ENCODE results near the gene NMNAT1. TPM values are rescaled to one million over a fixed set of nuclear protein-coding genes. Genes with fewer than 3 reads are reported as not detected.
A peak's percentile ranks its signal among the peaks of the same experiment; 100 is the strongest.
"Not testable (repeated sequence)": the region's sequence is repeated elsewhere in the genome, so short reads cannot be mapped to it uniquely, and the experiment has no call there.

Gene NMNAT1
- total RNA-seq, 1 experiment from 2014 or later = 19.0 TPM

DNA sequence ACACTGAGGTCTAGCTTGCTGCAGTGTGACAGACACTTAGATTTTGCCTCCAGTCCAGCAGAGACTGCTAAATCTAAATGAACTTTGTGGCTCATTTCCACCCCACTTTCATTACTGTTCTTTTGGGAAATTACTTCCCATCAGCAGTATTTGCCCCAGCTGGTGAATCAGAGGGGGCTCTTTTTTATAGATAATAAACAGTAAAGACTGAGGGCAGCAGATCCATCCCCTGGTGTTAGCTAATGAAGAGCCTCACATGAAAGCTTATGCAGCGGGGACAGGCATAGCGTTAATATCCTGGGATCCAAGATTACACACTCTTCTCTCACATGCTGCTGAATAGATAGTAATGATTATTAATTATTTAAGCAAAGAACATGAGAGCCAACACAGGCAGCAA lies 26.8 kb upstream of the NMNAT1 start:
- no peak for DNase-seq (ENCODE audit: low spot score)
- in situ Hi-C loops (cut with HindIII; ENCODE audit: low sequenced_read_pairs) = no loop called here

- in situ Hi-C loops (cut with HindIII; ENCODE audit: low sequenced_read_pairs) = not testable (repeated sequence)
Observed at GRCh38 chr1:9917495-9917894, 25.8 kb upstream of the NMNAT1 start.

DNA sequence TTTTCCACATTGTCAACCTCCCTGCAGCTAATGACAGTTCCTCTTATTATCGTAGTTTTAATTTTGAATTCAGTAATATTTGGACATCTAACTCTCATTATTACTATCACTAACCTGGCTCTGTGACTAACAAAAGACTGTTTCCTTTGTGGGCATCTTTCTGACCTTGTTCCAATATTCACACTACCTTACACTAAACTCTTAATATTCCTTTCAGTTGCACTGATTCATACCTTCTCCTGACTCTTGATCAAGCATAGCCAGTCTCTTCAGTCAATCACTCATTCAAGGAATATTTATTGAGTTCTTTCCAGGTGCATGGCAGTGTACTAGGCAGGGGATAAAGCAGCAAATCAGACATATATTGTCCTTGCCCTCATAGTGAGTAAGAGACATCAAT lies 25.4 kb upstream of the NMNAT1 start:
- in situ Hi-C loops (cut with HindIII; ENCODE audit: low sequenced_read_pairs) = no loop called here
- DNase-seq (ENCODE audit: low spot score) = no peak

More at GRCh38 chr1:9917495-9917894, 25.8 kb upstream of the NMNAT1 start:
- not testable (repeated sequence) for DNase-seq (ENCODE audit: low spot score)

GRCh38 chr1:9920606-9921005 lies 22.7 kb upstream of the NMNAT1 start:
- in situ Hi-C loops (cut with HindIII; ENCODE audit: low sequenced_read_pairs) = no loop called here
- no peak for DNase-seq (ENCODE audit: low spot score)

DNA sequence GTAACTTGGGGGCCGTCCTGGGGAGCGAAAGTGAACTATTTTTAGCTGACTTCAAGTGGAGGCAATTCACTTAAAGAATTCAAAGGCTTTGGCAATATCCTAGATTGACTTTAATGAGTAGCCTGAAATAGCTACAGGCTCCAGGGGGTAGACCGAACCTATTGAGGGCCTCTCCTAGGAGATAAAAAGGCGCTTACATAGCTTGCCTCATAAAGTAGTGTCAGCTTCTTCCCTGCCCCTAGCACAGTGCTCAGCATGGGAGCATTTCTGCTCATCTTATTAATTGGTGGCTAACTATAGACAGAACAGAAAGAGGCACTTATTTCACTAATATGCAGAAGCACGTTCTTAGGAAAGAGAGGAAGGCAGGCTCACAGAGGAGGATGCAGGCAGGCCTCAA lies 20.9 kb upstream of the NMNAT1 start:
- in situ Hi-C loops (cut with HindIII; ENCODE audit: low sequenced_read_pairs) = no loop called here
- peak; percentile 72 for DNase-seq (ENCODE audit: low spot score)

GRCh38 chr1:9927259-9927658 lies 16.0 kb upstream of the NMNAT1 start:
- in situ Hi-C loops (cut with HindIII; ENCODE audit: low sequenced_read_pairs) = no loop called here
- peak; percentile 34 for DNase-seq (ENCODE audit: low spot score)

- DNase-seq (ENCODE audit: low spot score) = no peak
- in situ Hi-C loops (cut with HindIII; ENCODE audit: low sequenced_read_pairs) = no loop called here
Observed at GRCh38 chr1:9929431-9930385, 13.6 kb upstream of the NMNAT1 start.

DNA sequence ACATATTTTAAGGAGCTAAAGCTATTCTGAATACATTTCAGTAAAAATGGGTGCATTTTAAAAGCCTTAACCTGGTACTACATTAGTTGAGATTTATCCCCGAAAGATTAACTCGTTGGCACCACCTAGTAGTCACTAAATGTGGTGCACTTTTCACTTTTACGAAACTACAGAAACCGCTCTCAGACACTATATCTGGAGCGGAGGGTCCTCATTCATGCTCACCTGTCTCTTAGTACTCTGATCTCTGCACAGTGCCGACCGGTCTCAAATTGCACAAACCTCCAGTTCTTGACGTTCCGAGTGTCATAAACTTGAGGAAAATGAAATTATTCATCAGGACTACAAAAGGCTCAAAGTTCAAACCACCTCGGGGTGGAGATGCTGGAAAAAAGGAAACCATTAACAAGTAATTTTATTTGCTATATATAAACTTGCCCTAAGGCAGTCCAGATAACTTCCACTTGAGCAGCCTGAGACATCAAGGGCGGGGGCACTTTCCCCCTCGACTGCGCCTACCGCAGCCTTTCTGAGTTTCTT lies 806 bp upstream of the NMNAT1 start:
- peak; percentile 64 for DNase-seq (ENCODE audit: low spot score)
- in situ Hi-C loops (cut with HindIII; ENCODE audit: low sequenced_read_pairs) = no loop called here

GRCh38 chr1:9946315-9946714 lies 3.0 kb downstream of the NMNAT1 start:
- DNase-seq (ENCODE audit: low spot score) = no peak
- in situ Hi-C loops (cut with HindIII; ENCODE audit: low sequenced_read_pairs) = no loop called here

- in situ Hi-C loops (cut with HindIII; ENCODE audit: low sequenced_read_pairs) = no loop called here
Observed at GRCh38 chr1:9957726-9958125, 14.5 kb downstream of the NMNAT1 start.

DNA sequence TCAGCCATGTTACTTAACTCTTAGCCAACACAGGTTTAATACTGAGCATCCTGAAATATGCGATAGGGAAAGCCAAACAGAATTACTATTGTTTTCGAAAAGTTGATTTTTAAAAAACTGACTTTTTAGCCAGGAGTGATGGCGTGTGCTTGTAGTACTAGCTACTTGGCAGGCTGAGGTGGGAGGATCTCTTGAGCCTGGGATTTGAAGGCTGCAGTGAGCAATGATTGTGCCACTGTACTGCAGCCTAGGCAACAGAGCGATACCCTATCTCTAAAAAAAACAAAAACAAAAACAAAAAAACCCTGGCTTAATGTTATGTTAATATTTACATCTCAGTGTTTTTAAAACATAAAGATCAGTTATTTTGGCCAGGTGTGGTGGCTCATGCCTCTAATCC lies 16.7 kb downstream of the NMNAT1 start:
- in situ Hi-C loops (cut with HindIII; ENCODE audit: low sequenced_read_pairs) = no loop called here

More at GRCh38 chr1:9957726-9958125, 14.5 kb downstream of the NMNAT1 start:
- no peak for DNase-seq (ENCODE audit: low spot score)

DNA sequence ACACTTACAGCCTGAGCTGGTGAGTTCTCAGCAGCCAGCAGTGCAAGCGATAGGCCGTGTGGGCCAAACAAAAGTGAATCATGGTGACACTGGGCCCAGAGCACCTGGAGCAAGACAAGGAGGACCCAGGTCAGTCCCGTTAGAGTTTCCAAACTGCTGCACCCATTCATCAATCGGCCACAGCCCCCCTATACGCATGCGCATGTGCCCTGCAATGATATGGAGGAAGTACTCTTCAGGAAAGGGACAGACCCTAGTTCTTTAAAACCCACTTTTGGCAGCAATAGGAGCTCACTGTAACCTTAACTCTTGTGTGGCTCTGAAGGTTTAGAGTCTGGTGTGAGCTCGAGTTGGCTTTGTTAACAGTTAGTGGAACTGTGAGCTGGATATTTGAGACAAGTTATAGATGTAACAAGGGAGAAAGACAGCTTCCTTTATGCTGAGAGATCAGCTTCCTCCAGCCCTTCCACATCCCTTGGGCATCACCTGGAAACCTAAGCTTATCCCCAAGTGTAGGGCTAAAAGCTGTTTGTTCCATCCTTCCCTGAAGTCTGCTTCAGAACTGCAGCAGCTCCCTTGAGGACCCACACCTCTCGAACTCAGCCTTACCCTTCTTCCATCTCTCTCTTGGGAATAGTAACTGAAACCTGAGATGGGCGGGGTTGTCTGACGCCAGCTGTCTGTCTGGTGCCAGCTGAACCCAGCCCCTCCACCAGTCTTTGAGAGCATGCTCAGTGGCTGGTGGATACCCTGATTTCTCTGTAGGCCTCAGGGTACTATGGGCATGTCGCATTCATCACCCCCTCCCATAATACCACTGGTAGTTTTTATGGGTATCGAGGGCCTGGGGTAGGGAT lies 17.7 kb downstream of the NMNAT1 start:
- in situ Hi-C loops (cut with HindIII; ENCODE audit: low sequenced_read_pairs) = no loop called here

More for the DNA sequence above, 16.7 kb downstream of the NMNAT1 start:
- no peak for DNase-seq (ENCODE audit: low spot score)

GRCh38 chr1:9984253-9984652 lies 41.0 kb downstream of the NMNAT1 start:
- in situ Hi-C loops (cut with HindIII; ENCODE audit: low sequenced_read_pairs) = no loop called here
- no peak for DNase-seq (ENCODE audit: low spot score)

More for the DNA sequence above, 17.7 kb downstream of the NMNAT1 start:
- no peak for DNase-seq (ENCODE audit: low spot score)

- no peak for DNase-seq (ENCODE audit: low spot score)
- in situ Hi-C loops (cut with HindIII; ENCODE audit: low sequenced_read_pairs) = no loop called here
Observed at GRCh38 chr1:9985001-9985400, 41.7 kb downstream of the NMNAT1 start.

DNA sequence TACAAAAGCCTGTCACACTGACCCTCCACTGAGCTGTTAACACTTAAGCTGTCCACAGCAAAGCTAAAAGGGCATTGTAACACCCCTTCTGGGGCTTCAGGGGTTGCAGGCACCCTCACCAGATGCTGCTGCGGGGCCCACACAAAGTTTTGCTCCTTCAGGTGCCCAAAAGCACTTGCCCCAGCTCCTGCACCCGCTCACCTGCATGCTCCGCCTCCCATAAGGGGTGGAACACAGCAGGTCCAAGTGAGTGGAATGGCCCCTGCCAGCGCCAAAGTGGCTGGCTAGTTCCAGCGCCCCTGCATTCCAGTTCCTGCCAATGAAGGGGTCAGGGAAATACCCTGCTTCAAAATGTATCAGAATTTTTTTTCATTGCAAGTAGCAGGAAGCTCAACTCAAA lies 46.5 kb downstream of the NMNAT1 start:
- in situ Hi-C loops (cut with HindIII; ENCODE audit: low sequenced_read_pairs) = no loop called here
- no peak for DNase-seq (ENCODE audit: low spot score)

DNA sequence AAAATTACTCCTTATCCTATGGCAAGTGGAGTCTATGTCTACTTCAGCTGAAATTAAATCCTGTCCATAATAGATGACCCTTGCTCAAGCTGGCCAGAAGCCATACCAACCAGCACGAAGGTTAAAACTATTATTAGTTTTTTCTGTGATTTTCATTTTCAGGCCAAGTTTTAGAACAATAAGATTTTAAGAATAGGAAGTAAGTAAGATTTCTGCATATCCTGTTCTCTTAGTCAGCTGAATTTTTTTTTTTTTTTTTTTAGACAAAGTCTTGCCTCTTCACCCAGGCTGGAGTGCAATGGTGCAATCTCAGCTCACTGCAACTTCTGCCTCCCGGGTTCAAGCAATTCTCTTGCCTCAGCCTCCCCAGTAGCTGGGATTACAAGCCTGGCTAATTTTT lies 47.7 kb downstream of the NMNAT1 start:
- in situ Hi-C loops (cut with HindIII; ENCODE audit: low sequenced_read_pairs) = no loop called here
- no peak for DNase-seq (ENCODE audit: low spot score)

- no peak for DNase-seq (ENCODE audit: low spot score)
- in situ Hi-C loops (cut with HindIII; ENCODE audit: low sequenced_read_pairs) = no loop called here
Observed at GRCh38 chr1:9992910-9993309, 49.6 kb downstream of the NMNAT1 start.

- in situ Hi-C loops (cut with HindIII; ENCODE audit: low sequenced_read_pairs) = no loop called here
- no peak for DNase-seq (ENCODE audit: low spot score)
Observed at GRCh38 chr1:9993561-9994075, 50.3 kb downstream of the NMNAT1 start.
